Measurements from ENCODE around the gene ATP1A4.

The ATP1A4 gene

DNA sequence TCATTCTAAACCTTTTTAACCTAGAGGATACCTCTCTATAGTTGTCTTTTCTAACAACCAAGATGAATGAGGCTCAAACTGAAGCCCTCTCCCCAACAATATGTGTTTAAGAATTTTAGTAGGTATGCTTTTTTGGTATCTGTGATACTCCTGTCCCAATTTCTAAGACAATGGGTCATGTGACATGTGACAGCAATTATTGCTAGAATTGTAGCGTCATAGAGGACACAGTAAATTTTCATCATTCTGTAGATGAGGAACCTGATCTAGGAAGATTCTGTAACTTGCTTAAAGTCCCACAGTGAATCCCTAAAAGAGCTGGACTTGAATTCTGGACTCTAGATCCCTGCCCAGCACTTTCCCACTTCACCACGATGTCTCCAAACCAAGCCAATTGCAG, 27.3 kb downstream of the ATP1A4 start:
- no peak for DNase-seq

DNA sequence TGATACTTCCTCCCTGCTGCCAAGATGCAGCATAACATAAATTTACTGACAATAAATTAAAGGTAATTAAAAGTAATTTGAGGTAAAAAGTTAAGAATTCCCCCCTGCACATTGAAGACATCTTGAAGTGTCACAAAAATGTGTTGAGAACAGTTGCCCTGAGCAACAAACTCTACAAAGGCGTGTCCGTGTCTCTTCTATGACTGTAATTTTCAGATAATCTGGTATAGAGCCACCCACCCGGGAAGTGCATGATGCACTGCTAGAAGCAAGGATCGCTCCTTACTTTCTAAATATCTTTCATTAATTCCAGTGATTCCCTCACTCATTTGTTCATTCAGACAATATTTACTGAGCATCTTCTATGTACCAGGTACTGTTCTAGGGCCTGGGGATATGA, 27.9 kb downstream of the ATP1A4 start:
- DNase-seq, result no peak

- DNase-seq, result no peak
Measured at GRCh38 chr1:160186246-160186645, 34.8 kb downstream of the ATP1A4 start.

DNA sequence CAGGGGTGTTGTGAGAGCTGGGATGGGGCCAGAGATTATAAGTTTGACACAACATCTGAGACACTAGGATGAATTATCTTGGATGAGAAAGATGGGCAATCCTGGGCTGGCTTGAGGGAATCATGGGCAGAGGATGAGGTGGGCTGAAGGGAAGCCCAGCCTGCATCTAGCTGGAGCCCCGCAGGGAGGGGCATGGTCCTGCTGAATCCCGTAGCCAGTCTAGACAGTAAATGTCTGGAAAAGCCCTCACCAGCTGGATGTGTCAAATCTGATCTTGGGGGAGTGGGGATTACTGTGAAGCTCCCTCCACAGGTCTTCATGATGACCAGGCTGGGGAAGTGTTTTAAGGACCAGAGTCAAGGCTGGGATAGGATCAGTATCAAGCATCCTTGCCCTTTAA, 35.3 kb downstream of the ATP1A4 start:
- DNase-seq, result no peak

DNA sequence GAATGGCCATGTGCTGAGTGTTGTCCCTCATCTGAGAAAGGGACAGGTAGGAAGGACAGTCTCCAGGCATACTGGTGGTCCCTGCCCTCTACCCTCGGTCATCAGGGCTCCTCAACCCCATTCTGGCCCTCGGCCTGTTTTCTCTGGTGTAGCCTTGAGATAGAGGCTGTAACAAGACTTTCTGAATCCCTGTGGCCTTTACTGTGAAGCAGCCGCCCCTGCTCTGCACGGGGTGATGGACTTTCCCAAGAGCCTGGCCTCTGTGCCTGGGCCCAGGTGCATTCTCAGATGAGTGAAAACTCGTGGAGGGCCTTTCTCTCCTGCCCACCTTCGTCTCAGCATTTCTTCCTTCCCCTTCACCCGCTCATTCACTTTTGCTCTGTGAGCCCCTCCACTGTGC, 36.0 kb downstream of the ATP1A4 start:
- DNase-seq, result no peak

DNA sequence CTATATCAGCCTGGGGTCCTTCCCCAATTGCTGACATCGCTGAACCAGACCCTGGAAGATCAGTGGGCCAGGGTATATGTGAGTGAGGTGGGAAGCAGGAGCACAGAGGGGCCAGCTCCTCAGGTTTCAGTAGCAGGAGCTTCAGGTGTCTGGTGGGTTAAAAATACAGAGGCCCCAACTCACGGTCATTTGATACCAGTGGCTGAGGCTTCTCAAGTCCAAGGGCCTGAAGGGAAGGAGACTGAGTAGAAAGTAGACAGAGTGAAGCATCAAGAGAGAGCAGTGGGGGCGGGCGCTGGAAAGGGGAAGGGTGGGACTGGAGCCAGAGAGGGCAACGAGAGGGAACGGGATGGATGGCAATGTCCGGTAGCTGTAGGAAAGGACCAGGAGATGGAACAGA, 36.9 kb downstream of the ATP1A4 start:
- no peak for DNase-seq

GRCh38 chr1:160189649-160190625, 38.5 kb downstream of the ATP1A4 start, which contains the start of gene CASQ1:
CASQ1 (plus strand) TSS chr1:160190575; CDS start chr1:160190752, 177 bp downstream.
- DNase-seq, result no peak

- no peak for DNase-seq
Measured at GRCh38 chr1:160191756-160192155, 40.4 kb downstream of the ATP1A4 start.

GRCh38 chr1:160192234-160192633, 40.8 kb downstream of the ATP1A4 start:
- DNase-seq, result no peak

DNA sequence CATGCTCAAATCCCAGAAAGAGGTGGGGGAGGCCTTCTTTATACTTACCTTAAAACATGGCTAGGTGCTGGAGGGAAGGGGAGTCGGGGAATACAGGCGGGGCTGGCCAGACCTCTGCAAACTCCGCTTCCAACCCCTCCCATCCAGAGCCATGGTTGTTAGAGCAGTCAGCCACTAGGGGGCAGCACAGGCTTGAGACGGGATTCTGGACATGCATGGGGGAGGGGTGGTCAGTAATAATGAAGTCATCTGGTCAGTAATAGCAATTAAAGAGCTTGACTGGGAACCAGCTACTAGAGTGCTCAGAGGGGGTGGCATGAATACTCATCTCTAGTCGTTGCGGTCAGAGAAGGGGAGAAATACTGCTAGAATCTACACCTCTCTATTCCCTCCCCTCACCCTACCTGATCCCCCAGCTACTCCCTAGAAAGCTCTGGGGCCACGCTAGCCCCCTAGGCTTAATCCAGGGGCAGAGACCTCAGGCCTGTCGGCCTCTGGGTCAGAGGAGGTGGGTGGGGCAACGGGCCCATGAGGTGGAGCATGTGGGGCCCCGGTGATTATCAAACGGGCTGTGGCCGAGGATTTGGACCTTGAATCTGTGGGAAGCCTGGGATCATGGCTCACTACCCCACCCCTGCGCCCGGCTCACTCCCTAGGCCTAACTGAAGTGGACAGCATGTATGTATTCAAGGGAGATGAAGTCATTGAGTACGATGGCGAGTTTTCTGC, 41.9 kb downstream of the ATP1A4 start:
- no peak for DNase-seq

GRCh38 chr1:160193832-160194736, 42.7 kb downstream of the ATP1A4 start:
- DNase-seq, result no peak

- no peak for DNase-seq
Measured at GRCh38 chr1:160194737-160195059, 43.3 kb downstream of the ATP1A4 start.

- DNase-seq, result no peak
Measured at GRCh38 chr1:160196143-160196542, 44.7 kb downstream of the ATP1A4 start.

- no peak for DNase-seq
Measured at GRCh38 chr1:160197231-160197630, 45.8 kb downstream of the ATP1A4 start.

GRCh38 chr1:160200786-160201185, 49.4 kb downstream of the ATP1A4 start:
- DNase-seq, result no peak

DNA sequence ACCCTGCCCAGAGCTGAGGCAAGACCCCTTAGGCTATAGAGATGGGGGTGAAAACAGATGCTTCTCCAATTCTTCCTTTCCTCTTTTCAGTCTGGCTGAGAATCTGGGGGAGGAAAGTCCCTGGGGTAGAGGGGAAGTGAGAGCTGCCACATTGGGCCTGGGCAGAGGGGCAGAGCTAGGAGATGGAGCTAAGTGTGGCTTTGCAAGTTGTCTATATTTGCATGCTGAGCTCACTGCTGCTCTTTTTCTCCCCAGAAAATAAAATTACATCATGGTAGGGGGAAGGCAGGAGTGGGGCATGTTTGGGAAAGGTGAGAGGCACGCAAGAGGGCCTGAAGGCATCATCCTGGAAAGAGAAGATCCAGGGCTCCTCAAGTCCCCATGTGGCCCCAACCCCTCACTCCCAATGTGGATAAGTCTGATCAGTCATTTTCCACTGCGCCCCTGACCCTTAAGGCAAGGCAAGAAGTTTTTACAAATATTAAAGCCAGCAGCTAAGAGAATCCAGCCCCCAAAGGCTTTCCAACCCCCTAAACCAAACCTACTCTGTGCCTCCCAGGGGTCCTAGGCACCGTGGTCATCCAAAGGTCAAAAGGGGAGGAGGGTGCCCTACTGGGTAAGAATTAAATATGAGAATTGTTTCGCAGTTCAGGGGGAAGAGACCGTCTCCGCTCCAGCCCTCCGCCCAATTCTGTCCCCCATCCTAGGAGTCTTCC, 53.3 kb downstream of the ATP1A4 start:
- no peak for DNase-seq

DNA sequence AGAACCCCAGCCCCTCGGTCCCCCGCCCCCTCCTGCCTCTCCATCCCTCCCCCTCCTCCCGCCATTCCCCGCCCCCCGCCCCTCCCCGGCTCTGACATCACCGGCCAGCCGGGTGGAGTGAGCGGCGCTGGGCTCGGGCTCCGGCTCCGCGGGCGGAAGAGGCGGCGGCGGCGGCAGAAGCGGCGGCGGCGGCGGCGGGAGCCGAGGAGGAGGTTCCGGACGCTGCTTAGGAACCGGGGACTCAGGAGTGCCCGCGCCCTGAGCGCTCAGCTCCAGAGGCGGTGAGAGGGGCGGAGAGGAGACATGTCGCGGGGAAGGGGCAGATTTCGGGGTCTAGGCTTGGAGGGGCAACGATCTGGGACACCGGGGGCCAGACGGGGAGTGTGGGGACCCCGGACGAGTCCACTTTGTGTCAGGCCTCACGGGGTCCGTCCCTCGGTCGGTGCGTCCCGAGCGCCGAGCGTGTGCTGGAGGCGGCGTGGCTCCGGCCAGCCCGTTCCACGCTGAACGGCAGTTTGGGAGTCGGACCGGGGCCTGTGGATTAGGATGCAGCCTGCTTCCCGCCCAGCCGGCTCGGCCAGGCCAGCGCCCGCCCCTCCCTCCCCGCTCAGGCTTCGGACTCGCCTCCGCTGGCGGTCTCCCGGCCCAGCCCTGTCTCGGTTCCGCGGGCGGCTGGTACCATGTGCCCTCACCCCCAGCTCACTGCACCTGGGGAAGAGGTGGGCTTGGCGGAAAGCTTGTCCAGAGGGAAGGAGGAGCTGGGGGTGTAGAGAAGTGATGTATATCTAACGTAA, 54.0 kb downstream of the ATP1A4 start, which contains the start of gene PEA15:
Gene PEA15, plus strand, starts transcription at position 143 of the 794 bp plus-strand sequence. CDS start 6,161 bp downstream, outside the sequence.
- no peak for DNase-seq

DNA sequence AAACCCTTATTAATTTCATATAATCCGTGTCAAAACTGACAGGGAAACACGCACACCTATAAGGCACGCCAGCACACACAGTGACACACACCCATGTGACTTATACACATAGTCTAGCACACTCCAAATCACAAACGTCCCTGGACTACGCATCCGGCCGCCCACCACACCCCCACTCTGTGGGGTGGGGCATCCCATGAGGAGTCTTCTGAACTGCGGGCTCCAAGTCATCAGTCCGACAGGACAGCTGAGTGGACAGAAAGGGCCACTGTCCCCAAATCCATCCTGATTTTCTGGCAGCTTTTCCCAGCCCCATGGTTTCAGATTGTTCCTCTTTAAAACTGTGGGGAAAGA, 54.6 kb downstream of the ATP1A4 start:
- no peak for DNase-seq

DNA sequence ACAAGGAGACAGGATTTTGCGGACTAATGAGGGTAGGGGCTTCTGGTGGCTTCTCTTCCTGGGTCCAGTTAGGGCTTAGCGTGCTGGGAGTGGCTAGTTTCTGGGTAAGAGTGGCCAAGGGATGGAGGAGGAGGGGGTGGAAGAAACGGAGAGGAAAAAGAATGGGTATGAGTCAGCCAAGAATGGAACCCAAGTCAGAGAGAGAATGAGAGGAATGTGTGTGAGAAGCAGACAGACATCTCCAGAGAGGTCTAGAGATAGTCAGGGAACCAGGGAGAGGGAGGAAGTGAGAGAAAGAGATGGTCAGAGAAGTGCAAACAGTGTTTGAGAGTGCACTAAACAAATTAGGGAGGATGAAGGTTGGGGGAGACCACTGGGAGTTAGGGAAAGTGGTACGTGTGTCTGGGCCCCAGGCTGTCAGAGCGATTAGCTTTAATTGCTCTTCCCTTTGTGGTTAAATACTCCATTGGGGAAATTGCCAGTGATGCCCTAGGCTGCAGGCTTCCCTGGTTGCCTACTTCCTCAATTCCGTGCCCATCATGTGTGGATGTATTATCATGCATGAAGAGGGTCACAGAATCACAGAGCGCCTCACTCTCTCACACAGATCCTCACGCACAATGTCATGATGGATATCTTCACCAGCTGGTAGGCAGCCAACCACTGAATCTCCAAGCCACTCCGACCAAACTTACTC, 55.2 kb downstream of the ATP1A4 start:
- no peak for DNase-seq

GRCh38 chr1:160207118-160207650, 55.8 kb downstream of the ATP1A4 start:
- no peak for DNase-seq

All from NCI-H1436 treated with DMSO at 0.1 percent for 48 hours (cell line).